Measurements from ENCODE around the gene MPST. TPM values are rescaled to one million over a fixed set of nuclear protein-coding genes. Genes with fewer than 3 reads are reported as not detected.

The MPST gene
- total RNA-seq, 1 experiment from 2014 or later: 66.6 TPM

- ChIA-PET CTCF (no interaction called here), POLR2A (ENCODE audit: low non-redundant PET) (no interaction called here)
- BruUV-seq (replicated peaks): no TSS peak
- Histone ChIP-seq H3K27ac (ENCODE audit: low read depth, low read length, poor library complexity, severe bottlenecking) (no peak overlapping the region), H3K27me3 (replicated peaks; ENCODE audit: insufficient read depth, low read depth, low read length, poor library complexity) (no peaks in the 10 kb centered on the region), H3K36me3 (ENCODE audit: insufficient read depth, low read length, poor library complexity, severe bottlenecking) (no peaks in the 10 kb centered on the region), H3K9me3 (ENCODE audit: low read depth, low read length, poor library complexity, severe bottlenecking) (no peaks in the 10 kb centered on the region), H3K4me1 (ENCODE audit: insufficient read depth, low read length, poor library complexity, severe bottlenecking) (peaks cover 14% of the 10 kb centered on the region), H3K4me3 (ENCODE audit: low read depth, low read length, poor library complexity, severe bottlenecking) (no peak overlapping the region)
- TF ChIP-seq EZH2 (IDR thresholded peaks at IDR 0.05; ENCODE audit: borderline replicate concordance, low read depth, low read length, poor library complexity, severe bottlenecking) (no peak), CTCF (conservative IDR thresholded peaks at IDR 0.05; ENCODE audit: low read depth, low read length) (no peak)
- intact Hi-C loops (cut with micrococcal nuclease; ENCODE audit: unreplicated experiment): no loop called here
- DNase-seq (ENCODE audit: low spot score): no peak
These were observed 27.5 kb downstream of the MPST start for GRCh38 chr22:37047006-37047405.

DNA sequence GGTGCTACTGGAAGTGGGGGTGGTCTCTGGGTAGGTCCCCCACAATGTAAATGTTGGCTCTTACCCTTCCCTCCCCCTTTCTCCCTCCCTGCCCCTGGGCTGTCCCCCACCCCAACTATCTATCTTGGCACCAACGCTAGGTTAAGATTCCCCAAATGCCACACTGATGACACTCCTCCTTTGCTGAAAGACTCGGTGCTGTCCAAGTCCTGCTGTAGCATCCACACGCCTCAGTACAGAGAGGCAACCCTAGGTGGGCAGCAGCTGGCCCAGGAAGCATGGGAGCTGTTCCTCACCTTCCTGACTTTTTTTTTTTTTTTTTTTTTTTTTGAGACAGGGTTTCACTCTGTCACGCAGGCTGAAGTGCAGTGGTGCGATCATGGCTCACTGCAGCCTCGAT, 28.6 kb downstream of the MPST start:
- no TSS peak for BruUV-seq (replicated peaks)
- intact Hi-C loops (cut with micrococcal nuclease; ENCODE audit: unreplicated experiment): no loop called here
- no peak for DNase-seq (ENCODE audit: low spot score)
- Histone ChIP-seq H3K36me3 (ENCODE audit: insufficient read depth, low read length, poor library complexity, severe bottlenecking) (no peaks in the 10 kb centered on the region), H3K9me3 (ENCODE audit: low read depth, low read length, poor library complexity, severe bottlenecking) (no peaks in the 10 kb centered on the region), H3K4me1 (ENCODE audit: insufficient read depth, low read length, poor library complexity, severe bottlenecking) (peaks cover 18% of the 10 kb centered on the region), H3K4me3 (ENCODE audit: low read depth, low read length, poor library complexity, severe bottlenecking) (no peak overlapping the region), H3K27ac (ENCODE audit: low read depth, low read length, poor library complexity, severe bottlenecking) (no peak overlapping the region), H3K27me3 (replicated peaks; ENCODE audit: insufficient read depth, low read depth, low read length, poor library complexity) (no peaks in the 10 kb centered on the region)
- no peak for TF ChIP-seq EZH2 (IDR thresholded peaks at IDR 0.05; ENCODE audit: borderline replicate concordance, low read depth, low read length, poor library complexity, severe bottlenecking)
- TF ChIP-seq CTCF (conservative IDR thresholded peaks at IDR 0.05; ENCODE audit: low read depth, low read length): no peak
- CTCF ChIA-PET: no interaction called here
- POLR2A ChIA-PET (ENCODE audit: low non-redundant PET): interaction anchor here (0.6 kb wide), 1 partner anchor 154 kb away, joined by 4 read pairs; no protein-coding TSS in a partner anchor

DNA sequence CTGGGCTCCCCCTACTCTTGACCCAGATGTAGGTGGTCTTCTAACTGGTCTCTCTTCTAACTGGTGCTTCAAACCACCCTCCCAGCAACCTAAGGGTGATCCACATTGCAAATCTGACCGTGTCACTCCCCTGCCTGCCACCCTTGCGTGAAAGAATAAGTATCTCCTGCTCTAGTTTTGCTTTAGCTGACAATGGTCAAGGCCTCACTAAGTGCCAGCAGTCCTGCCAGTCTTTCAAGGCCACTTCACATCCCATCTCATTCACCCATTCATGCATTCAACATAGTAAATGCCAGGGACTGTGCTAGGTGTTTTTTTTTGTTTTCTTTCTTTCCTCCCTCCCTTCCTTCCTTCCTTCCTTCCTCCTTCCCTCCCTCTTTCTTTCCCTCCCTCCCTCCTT, 29.7 kb downstream of the MPST start:
- H3K4me1 ChIP-seq (ENCODE audit: insufficient read depth, low read length, poor library complexity, severe bottlenecking): peaks cover 11% of the 10 kb centered on the region
- intact Hi-C loops (cut with micrococcal nuclease; ENCODE audit: unreplicated experiment): no loop called here
- no peaks in the 10 kb centered on the region for H3K27me3 ChIP-seq (replicated peaks; ENCODE audit: insufficient read depth, low read depth, low read length, poor library complexity)
- H3K27ac ChIP-seq (ENCODE audit: low read depth, low read length, poor library complexity, severe bottlenecking): no peak overlapping the region
- ChIA-PET CTCF (no interaction called here), POLR2A (ENCODE audit: low non-redundant PET) (no interaction called here)
- BruUV-seq (replicated peaks): no TSS peak
- TF ChIP-seq CTCF (conservative IDR thresholded peaks at IDR 0.05; ENCODE audit: low read depth, low read length) (no peak), EZH2 (IDR thresholded peaks at IDR 0.05; ENCODE audit: borderline replicate concordance, low read depth, low read length, poor library complexity, severe bottlenecking) (no peak)
- H3K9me3 ChIP-seq (ENCODE audit: low read depth, low read length, poor library complexity, severe bottlenecking): no peaks in the 10 kb centered on the region
- no peak overlapping the region for H3K4me3 ChIP-seq (ENCODE audit: low read depth, low read length, poor library complexity, severe bottlenecking)
- H3K36me3 ChIP-seq (ENCODE audit: insufficient read depth, low read length, poor library complexity, severe bottlenecking): no peaks in the 10 kb centered on the region
- no peak for DNase-seq (ENCODE audit: low spot score)

Data from A673 (cell line).